Gastrocnemius medialis (tissue), 4 donors: ENCODE results near the gene DYNLL2. TPM values are rescaled to one million over a fixed set of nuclear protein-coding genes. Genes with fewer than 3 reads are reported as not detected.

Source experiments
- ATAC-seq, 2 donors: fragments of 150-250 bp; one replicate each; pipeline ENCODE4 v1.9.1; 2016
- DNase-seq, 2 donors: peaks; one replicate each; pipeline ENCODE4 v3.0.0-alpha.2; 2019
- H3K27ac ChIP-seq, 4 donors: fragments of 200-600 bp; sonication (generic); 1 replicate in 1 of 4; 2 replicates in 3 of 4; pipeline ENCODE4 v1.5.1; 2016 to 2018; ENCODE audit warnings: mild to moderate bottlenecking in 2 of 4, moderate library complexity in 1 of 4
- H3K27me3 ChIP-seq, 3 donors: fragments of 200-600 bp; sonication (generic) in 2 of 3; 1 replicate in 1 of 3; 2 replicates in 2 of 3; pipeline versions ENCODE4 v1.5.1 to v1.6.0; 2016 to 2019; ENCODE audit warnings: mild to moderate bottlenecking in 1 of 3, moderate library complexity in 1 of 3
- H3K36me3 ChIP-seq, 2 donors: fragments of 200-600 bp; sonication (generic) in 1 of 2; one replicate each; pipeline ENCODE4 v1.5.1; 2017 to 2018
- H3K4me1 ChIP-seq, 2 donors: fragments of 200-600 bp; sonication (generic) in 1 of 2; one replicate each; pipeline ENCODE4 v1.5.1; 2016 to 2017; ENCODE audit warnings: mild to moderate bottlenecking in 2 of 2
- H3K4me3 ChIP-seq, 4 donors: fragments of 200-600 bp; sonication (generic) in 3 of 4; 1 replicate in 1 of 4; 2 replicates in 3 of 4; pipeline ENCODE4 v1.5.1; 2016 to 2019; ENCODE audit warnings: mild to moderate bottlenecking in 2 of 4
- H3K9me3 ChIP-seq, 3 donors: fragments of 200-600 bp; sonication (generic) in 2 of 3; 1 replicate in 1 of 3; 2 replicates in 2 of 3; pipeline ENCODE4 v1.5.1; 2016 to 2019
- CTCF ChIP-seq, 5 experiments: fragments of 450-650 bp in 3 of 5; fragments of 200-600 bp in 2 of 5; sonication (generic) in 2 of 5; IDR thresholded peaks in 4 of 5; conservative IDR thresholded peaks in 1 of 5; 1 replicate in 4 of 5; 2 replicates in 1 of 5; pipeline ENCODE4 v1.5.1; 2016 to 2019; ENCODE audit warnings: antibody characterized with exemption in 5 of 5, mild to moderate bottlenecking in 3 of 5, moderate library complexity in 3 of 5
- POLR2A ChIP-seq, 2 donors: fragments of 450-650 bp; IDR thresholded peaks; one replicate each; pipeline ENCODE4 v1.6.1; 2017; ENCODE audit warnings: antibody characterized with exemption in 2 of 2, mild to moderate bottlenecking in 2 of 2, moderate library complexity in 2 of 2
- in situ Hi-C, 4 donors: fragments of 200-750 bp; cut with MboI; loops; one replicate each; pipeline versions ENCODE4 v1.15.0 to v1.8.0; 2017; ENCODE audit warnings: low sequenced_read_pairs in 4 of 4
- intact Hi-C: fragments of 100-400 bp; cut with DNase I; formaldehyde crosslinking; loops from one replicate; pipeline ENCODE4 v1.15.1; 2023; ENCODE audit warnings: low total_unique reads
- total RNA-seq, 4 donors: library from RNA; depleted of rRNA; stranded (reverse); fragments of >200 nt; gene quantifications; one replicate each; pipeline versions ENCODE4 v1.1.0 to v1.2.3, GENCODE V29; 2016

DYNLL2 gene
- total RNA-seq, 4 donors from 2014 or later = 14.5 to 28.8 (median 20.4) TPM

DNA sequence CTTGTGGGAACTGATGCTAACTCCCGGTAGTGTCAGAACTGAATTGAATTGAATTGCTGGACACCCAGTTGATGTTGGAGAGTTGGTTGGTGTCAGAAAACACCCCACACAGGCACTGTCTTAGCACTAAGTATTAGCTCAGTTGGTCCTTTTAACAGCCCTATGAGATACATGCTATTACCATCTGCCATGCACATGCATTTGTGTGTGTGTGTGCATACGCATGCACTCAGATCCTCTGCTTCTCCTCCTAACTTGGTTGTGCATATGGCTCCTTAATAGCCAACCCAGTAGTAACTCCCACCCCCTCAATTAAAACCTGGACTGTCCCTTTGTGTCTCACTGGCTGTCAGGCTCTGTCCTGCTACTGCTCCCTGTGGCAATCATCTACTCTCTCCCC, 32.3 kb upstream of the DYNLL2 start:
- in situ Hi-C loops = no loop called here
- peaks cover 0 to 3% (median 0%) of the 10 kb centered on the region in 3 donors for H3K27me3 ChIP-seq

GRCh38 chr17:58051468-58051867, 31.8 kb upstream of the DYNLL2 start:
- no peak for DNase-seq
- in situ Hi-C loops = no loop called here
- Histone ChIP-seq H3K4me1 (no peaks in the 10 kb centered on the region), H3K27me3 (peaks cover 0 to 3% (median 0%) of the 10 kb centered on the region in 3 donors), H3K36me3 (no peaks in the 10 kb centered on the region), H3K4me3 (no peak overlapping the region), H3K9me3 (no peaks in the 10 kb centered on the region), H3K27ac (no peak overlapping the region)
- intact Hi-C loops = no loop called here
- no peak for TF ChIP-seq POLR2A (IDR thresholded peaks at IDR 0.05)
- TF ChIP-seq CTCF (IDR thresholded peaks at IDR 0.05 in 4 of 5, conservative IDR thresholded peaks at IDR 0.05 in 1 of 5) = no peak
- no peak for ATAC-seq

More for the DNA sequence above, 32.3 kb upstream of the DYNLL2 start:
- DNase-seq (no peak), ATAC-seq (no peak)
- Histone ChIP-seq H3K27ac (no peak overlapping the region), H3K4me1 (no peaks in the 10 kb centered on the region), H3K36me3 (no peaks in the 10 kb centered on the region), H3K4me3 (no peak overlapping the region), H3K9me3 (no peaks in the 10 kb centered on the region)
- intact Hi-C loops = no loop called here
- TF ChIP-seq CTCF (IDR thresholded peaks at IDR 0.05 in 4 of 5, conservative IDR thresholded peaks at IDR 0.05 in 1 of 5) = no peak
- no peak for TF ChIP-seq POLR2A (IDR thresholded peaks at IDR 0.05)

DNA sequence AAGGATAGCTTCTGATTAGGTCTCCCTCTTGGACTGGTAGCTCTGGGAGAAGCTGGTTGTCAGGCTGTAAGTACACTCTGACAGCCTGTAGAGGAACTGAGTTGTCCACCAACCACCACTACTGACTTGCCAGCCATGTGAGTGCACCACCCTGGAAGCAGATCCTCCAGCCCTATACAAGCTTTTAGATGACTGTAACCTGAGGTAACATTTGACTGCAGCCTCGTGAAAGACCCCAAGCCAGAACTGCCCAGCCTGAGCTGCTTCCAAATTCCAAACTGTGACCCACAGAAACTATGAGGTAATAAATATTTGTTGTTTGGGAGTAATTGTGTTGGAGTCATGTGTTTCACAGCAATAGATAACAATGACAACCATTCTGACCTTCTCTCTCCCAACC, 30.8 kb upstream of the DYNLL2 start:
- no peaks in the 10 kb centered on the region for H3K36me3 ChIP-seq
- no peak for TF ChIP-seq POLR2A (IDR thresholded peaks at IDR 0.05)
- no peak for TF ChIP-seq CTCF (IDR thresholded peaks at IDR 0.05 in 4 of 5, conservative IDR thresholded peaks at IDR 0.05 in 1 of 5)
- peaks cover 0 to 3% (median 0%) of the 10 kb centered on the region in 3 donors for H3K27me3 ChIP-seq
- no peaks in the 10 kb centered on the region for H3K9me3 ChIP-seq
- no peak for ATAC-seq
- in situ Hi-C loops (no loop called here), intact Hi-C loops (no loop called here)
- no peak overlapping the region for H3K27ac ChIP-seq
- no peak for DNase-seq
- no peak overlapping the region for H3K4me3 ChIP-seq
- H3K4me1 ChIP-seq = no peaks in the 10 kb centered on the region

DNA sequence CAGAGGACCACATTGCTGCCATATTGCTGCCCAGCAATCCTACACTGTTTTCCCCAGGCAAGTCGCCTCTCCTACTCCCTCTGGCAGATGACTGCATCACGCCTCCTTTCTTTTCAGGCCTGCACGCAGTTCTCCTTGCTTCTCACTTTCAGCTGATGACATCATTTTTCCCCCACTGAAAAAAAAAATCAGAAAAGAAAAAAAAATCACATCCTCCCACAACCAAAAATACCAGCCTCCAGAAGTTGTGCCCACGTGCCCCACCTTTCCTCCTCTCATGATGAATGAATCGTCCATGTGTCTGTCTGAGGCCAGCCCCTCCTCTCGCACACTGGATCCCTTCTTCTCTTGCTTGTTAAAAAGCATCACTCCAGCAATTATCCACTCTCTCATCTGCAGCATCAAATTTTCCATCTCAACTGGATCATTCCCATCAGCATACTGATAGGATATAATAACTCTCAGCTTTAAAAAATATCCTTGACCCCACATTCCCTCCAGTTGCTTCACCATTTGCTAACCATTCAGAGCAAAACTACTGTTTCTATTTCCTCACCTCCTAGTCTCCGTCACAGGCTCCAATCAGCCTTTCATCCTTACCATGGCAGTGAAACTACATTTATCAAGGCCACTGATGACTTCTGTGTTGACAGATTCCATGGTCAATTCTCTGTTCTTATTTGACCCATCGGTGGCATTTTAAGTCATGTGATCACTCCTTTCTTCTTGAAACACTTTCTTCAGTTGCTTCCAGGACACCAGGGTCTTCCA, 30.1 kb upstream of the DYNLL2 start:
- in situ Hi-C loops = no loop called here
- DNase-seq (no peak), ATAC-seq (no peak)

More for the DNA sequence above, 30.1 kb upstream of the DYNLL2 start:
- no peak overlapping the region for H3K4me3 ChIP-seq
- H3K4me1 ChIP-seq = no peaks in the 10 kb centered on the region
- H3K9me3 ChIP-seq = no peaks in the 10 kb centered on the region
- intact Hi-C loops = no loop called here
- no peak overlapping the region for H3K27ac ChIP-seq
- peaks cover 0 to 3% (median 0%) of the 10 kb centered on the region in 3 donors for H3K27me3 ChIP-seq
- H3K36me3 ChIP-seq = no peaks in the 10 kb centered on the region
- no peak for TF ChIP-seq CTCF (IDR thresholded peaks at IDR 0.05 in 4 of 5, conservative IDR thresholded peaks at IDR 0.05 in 1 of 5)
- no peak for TF ChIP-seq POLR2A (IDR thresholded peaks at IDR 0.05)
